SK-N-SH (cell line): ENCODE results near the gene SPP2.

Experiments used
- EP300 ChIP-seq, 2 experiments: IDR thresholded peaks; 2 replicates each; pipeline versions ENCODE4 v1.4.0 to v1.6.1; 2012; ENCODE audit warnings: borderline replicate concordance in 1 of 2, low read depth in 1 of 2, low read length in 1 of 2
- EZH2phosphoT487 ChIP-seq: fragments of 200-600 bp; sonication (generic); IDR thresholded peaks from 2 replicates; pipeline ENCODE4 v1.6.1; 2017; ENCODE audit warnings: low read depth, mixed run types, mild to moderate bottlenecking, antibody characterized with exemption, moderate library complexity, borderline replicate concordance
- GABPA ChIP-seq: IDR thresholded peaks from 2 replicates; pipeline ENCODE4 v1.4.0; 2012; ENCODE audit warnings: low read depth, mild to moderate bottlenecking
- IRF3 ChIP-seq: fragments of 150-350 bp; IDR thresholded peaks from 2 replicates; pipeline ENCODE4 v1.6.1; 2016; ENCODE audit warnings: mild to moderate bottlenecking, low read depth, low read length
- JUND ChIP-seq: IDR thresholded peaks from 2 replicates; pipeline ENCODE4 v1.4.0; 2012
- NRF1 ChIP-seq: IDR thresholded peaks from 2 replicates; pipeline ENCODE4 v1.6.1; 2012; ENCODE audit warnings: low read depth, mild to moderate bottlenecking, low read length
- POLR2AphosphoS5 ChIP-seq: IDR thresholded peaks from 2 replicates; pipeline ENCODE4 v1.6.1; 2012; ENCODE audit warnings: low read depth, low read length
- REST ChIP-seq: IDR thresholded peaks from 2 replicates; pipeline ENCODE4 v1.6.1; 2012; ENCODE audit warnings: mild to moderate bottlenecking, low read depth, low read length, moderate library complexity
- SIN3A ChIP-seq: IDR thresholded peaks from 2 replicates; pipeline ENCODE4 v1.6.1; 2012; ENCODE audit warnings: low read depth, mild to moderate bottlenecking, low read length, moderate library complexity, borderline replicate concordance
- TEAD4 ChIP-seq: IDR thresholded peaks from 2 replicates; pipeline ENCODE4 v1.4.0; 2012; ENCODE audit warnings: mild to moderate bottlenecking, borderline replicate concordance; ENCODE audit not compliant: insufficient read depth
- TF ChIP-seq, protein P1 (sequence below): fragments of 200-600 bp; sonication (generic); IDR thresholded peaks from 2 replicates; pipeline ENCODE4 v1.6.1; 2017; ENCODE audit warnings: antibody characterized with exemption, mild to moderate bottlenecking, moderate library complexity

DNA sequence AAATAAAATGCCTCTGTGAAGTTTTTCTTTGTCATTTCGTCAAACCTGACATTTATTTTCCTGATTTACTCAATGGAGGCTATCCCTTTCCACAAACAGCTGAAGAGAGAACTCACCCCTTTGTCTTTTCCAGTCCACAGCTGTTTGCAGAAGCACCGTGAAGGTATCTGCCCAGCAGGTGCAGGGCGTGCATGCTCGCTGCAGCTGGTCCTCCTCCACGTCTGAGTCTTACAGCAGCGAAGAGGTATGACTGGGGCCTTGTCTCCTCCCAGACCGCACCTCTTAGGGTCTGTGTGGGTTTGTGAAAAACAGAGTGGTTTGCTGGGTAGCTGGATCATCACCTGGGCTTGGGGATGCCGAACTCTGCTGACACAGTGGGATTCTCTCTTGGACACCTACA, 9.7 kb downstream of the SPP2 start:
- TF ChIP-seq NRF1 (no peak), SIN3A (no peak), GABPA (no peak), EZH2phosphoT487 (no peak), POLR2AphosphoS5 (no peak), EP300 (IDR thresholded peaks at IDR 0.05; ENCODE audit: borderline replicate concordance in 1 of 2, low read depth in 1 of 2, low read length in 1 of 2) (no peak), JUND (no peak), REST (no peak), IRF3 (no peak), TEAD4 (no peak)
- TF ChIP-seq, protein P1, sequence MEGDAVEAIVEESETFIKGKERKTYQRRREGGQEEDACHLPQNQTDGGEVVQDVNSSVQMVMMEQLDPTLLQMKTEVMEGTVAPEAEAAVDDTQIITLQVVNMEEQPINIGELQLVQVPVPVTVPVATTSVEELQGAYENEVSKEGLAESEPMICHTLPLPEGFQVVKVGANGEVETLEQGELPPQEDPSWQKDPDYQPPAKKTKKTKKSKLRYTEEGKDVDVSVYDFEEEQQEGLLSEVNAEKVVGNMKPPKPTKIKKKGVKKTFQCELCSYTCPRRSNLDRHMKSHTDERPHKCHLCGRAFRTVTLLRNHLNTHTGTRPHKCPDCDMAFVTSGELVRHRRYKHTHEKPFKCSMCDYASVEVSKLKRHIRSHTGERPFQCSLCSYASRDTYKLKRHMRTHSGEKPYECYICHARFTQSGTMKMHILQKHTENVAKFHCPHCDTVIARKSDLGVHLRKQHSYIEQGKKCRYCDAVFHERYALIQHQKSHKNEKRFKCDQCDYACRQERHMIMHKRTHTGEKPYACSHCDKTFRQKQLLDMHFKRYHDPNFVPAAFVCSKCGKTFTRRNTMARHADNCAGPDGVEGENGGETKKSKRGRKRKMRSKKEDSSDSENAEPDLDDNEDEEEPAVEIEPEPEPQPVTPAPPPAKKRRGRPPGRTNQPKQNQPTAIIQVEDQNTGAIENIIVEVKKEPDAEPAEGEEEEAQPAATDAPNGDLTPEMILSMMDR, result no peak
